ENCODE data around the gene COMMD10.
"Not testable (repeated sequence)": the region's sequence is repeated elsewhere in the genome, so short reads cannot be mapped to it uniquely, and the experiment has no call there.

The COMMD10 gene

GRCh38 chr5:116084871-116085715 lies at the start of gene COMMD10:
Gene COMMD10, plus strand, starts transcription at chr5:116085025.
- DNase-seq, result peak; percentile 46

- DNase-seq, result no peak
Observed at GRCh38 chr5:116035123-116035522, 49.7 kb upstream of the COMMD10 start.

DNA sequence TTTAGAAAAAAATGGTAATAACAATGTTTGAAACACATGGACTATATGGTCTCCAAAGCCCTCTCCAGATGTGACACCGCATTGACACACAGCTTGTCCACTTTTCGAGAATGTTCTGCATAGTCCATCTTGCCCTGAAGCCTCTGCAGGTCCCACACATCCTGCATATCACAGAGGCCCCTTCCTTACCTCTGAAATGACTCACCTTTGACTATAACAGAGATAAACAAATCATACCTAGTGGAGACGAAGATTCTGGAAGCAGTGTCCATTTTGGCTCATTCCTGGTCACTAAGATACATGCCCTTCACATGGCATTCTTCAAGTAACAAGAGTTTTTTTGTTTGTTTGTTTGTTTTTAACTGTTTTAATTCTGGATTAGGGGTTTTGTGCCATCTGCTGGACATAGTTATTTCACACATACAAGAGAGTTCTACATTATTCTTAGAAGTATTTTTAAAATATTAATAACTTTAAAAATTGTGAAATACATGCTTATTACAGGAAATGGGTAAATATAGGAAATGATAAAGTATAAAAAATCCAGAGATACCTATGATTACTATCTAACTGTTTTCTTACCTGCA lies 47.5 kb upstream of the COMMD10 start:
- DNase-seq, result no peak

- no peak for DNase-seq
Observed at GRCh38 chr5:116038817-116039216, 46.0 kb upstream of the COMMD10 start.

- no peak for DNase-seq
Observed at GRCh38 chr5:116042375-116042774, 42.5 kb upstream of the COMMD10 start.

DNA sequence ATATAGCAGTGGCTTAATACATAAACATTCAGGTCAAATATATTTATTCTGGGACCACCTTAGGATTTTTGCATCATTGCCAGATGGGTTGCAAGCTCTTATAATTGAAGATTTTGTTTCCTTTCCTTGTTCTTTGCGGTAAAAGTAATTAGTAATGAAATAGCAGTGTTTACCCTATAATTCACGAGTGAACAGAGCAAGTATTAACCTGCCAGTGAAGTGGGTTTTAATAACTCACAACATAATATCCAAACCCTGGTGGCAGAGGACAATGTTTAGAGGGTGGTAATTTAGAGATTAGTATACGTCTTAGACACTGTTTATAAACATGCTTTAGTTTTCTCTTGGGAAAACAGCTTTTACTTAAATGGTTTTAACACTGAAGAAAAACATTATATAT lies 40.8 kb upstream of the COMMD10 start:
- DNase-seq, result no peak

DNA sequence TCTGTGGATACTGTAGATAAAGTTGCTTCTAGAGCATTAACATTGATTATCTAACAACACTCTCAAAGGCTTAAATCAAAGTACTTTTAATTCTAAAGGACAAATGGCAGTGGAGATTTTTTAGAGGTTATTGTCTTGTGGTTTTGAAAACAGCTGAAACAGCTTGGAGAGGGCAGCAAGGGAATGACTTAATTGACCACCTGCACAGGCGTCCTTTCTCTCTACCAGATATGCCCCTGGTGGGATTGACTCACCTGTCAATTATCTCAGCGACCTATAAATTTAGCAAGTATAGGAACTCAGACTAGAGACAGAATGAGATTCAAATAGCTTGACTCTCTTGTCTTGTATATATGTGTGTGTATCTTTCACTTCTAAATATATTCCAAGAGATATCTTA lies 39.0 kb upstream of the COMMD10 start:
- no peak for DNase-seq

DNA sequence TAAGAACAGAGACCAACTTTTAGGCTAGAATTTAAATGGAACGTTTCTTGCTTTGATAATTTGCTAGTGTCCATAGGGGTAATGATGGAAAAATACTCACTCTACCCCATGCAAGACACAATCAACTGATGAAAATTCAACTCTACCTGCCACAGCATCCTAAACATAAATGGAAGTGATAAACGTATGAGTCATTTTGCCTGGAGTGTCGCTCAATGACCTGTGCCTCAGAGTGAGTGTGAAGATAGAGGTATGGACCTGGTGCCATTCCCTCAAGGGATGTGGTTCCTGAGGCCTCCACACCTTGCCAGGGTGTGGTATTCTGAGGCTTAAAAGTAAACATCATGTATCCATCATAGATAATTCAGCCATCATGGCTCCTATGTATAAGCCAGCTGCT lies 38.6 kb upstream of the COMMD10 start:
- DNase-seq, result no peak

GRCh38 chr5:116046823-116047222 lies 38.0 kb upstream of the COMMD10 start:
- no peak for DNase-seq

DNA sequence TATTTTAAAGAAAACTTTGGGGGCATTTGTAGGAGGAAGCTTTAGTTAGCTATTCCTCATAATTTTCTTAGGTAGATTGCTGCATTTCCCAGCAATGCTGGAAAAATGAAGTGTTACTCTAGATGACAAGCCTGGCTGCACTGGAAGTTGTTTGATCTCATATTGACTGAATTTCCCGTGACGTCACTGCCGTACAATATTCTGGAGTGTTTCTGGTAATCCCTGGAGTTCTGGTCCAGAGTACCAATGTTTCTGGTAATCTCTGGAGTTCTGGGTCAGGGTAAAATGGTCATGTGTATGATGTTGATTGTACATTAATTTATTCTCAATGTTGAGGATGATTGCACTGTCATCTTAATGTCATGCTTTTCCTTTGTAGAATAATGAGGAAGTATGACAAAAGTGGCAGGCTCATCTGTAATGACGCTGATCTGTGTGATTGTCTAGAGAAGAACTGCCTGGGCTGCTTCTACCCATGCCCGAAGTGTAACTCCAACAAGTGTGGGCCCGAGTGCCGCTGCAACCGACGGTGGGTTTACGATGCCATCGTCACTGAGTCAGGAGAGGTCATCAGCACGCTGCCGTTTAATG lies 26.4 kb upstream of the COMMD10 start:
- DNase-seq, result no peak

GRCh38 chr5:116062352-116062751 lies 22.5 kb upstream of the COMMD10 start:
- DNase-seq, result no peak

- no peak for DNase-seq
Observed at GRCh38 chr5:116063950-116064349, 20.9 kb upstream of the COMMD10 start.

DNA sequence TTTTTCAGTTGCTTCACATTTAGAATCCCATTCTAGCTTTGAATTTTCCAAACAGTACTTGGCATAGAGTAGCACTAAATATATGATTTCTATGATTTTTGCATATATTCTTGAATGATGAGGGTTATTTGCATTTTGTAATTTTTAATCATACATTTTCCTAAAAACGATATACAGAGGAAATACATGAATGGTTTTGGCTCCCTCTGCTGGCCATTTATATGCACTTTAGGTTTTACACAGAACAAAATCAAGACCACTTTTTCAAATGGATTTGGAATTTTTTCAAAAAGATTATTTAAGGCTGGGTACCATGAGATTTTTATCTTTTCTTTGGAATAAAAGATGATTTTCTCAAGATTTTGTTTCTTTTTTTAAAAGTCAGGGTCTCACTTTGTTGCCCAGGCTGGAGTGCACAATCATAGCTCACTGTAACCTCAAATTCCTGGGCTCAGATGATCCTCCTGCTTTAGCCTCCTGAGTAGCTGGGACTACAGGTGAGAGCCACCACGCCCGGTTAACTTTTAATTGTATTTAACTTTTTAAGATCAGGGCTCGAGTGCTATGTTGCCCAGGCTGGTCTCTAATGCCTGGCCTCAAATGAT lies 16.7 kb upstream of the COMMD10 start:
- no peak for DNase-seq

DNA sequence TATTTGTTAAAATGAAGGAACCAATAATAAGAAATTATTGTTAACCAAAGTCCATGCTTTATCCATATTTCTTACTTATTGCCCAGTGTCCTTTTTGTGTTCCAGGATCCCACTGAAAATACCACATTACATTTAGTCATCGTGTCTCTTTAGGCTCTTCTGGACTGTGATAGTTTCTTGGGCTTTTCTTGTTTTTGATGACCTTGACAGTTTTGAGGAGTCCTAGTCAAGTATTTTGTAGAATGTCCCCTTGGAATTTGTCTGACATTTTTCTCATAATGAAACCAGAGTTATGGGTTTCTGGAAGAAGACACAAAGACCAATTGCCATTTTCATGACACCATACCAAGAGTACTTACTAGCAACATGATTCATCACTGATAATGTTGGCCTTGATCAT lies 13.6 kb upstream of the COMMD10 start:
- DNase-seq, result no peak

DNA sequence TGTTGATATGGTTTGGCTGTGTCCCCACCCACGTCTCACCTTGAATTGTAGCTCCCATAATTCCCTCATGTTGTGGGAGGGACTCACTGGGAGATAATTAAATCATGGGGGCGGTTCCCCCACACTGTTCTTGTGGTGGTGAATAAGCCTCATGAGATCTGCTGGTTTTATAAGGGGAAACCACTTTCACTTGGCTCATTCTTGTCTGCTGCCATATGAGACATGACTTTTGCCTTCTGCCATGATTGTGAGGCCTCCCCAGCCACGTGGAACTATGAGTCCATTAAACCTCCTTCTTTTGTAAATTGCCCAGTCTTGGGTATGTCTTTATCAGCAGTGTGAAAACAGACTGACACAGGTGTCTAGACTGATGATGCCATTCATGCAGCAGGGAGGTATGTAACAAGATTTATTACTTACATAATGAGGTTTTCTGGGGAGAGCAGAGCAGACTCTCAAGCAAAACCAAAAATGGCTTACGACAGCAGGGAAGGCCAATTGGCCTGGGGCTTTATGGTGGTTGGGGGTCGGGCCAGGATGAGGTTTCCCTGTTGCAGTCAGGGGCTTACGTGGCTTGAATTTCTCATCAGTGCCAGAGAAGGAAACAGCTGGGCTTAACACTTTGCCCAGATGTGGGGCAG lies 9.5 kb upstream of the COMMD10 start:
- DNase-seq, result no peak

DNA sequence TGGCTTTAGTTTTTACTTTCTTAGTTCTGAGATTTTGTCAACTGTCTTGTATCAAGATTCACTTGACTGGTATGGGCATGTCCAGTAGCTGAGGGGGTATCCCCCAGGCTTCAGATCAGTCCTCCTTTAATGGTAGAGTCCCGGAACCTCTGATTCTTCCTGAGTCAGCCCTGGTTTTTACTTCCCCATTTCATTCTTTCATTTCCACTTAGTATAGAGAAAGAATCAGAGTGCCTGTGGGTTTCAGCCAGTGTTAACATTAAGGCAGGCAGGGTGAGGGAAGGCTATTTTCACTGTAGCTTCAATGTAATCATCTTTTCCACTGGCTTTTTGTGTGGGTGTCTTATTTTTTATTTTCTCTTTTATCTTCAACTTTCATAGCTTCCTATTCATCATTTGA lies 8.3 kb upstream of the COMMD10 start:
- no peak for DNase-seq

DNA sequence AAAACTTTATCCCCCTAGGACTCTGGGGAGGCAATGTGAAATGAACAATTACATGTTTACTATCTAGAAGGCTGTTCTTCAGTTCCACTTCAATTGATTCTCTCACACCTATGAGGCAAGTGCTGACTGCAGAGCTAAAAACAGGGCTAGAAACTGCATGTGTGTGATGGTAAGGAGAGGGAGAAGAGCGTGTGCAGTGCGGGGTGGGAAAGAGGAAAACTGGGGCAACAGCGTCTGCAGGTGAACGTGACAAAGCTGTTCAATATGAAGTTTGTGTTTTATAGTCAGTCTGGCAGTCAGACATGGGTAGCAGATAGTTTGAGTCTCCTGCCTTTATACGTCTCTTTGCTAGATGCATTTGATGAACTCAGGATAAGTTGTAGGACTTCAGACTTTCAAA lies 6.6 kb upstream of the COMMD10 start:
- DNase-seq, result no peak

GRCh38 chr5:116084287-116084691 lies 536 bp upstream of the COMMD10 start:
- DNase-seq, result peak; percentile 23

DNA sequence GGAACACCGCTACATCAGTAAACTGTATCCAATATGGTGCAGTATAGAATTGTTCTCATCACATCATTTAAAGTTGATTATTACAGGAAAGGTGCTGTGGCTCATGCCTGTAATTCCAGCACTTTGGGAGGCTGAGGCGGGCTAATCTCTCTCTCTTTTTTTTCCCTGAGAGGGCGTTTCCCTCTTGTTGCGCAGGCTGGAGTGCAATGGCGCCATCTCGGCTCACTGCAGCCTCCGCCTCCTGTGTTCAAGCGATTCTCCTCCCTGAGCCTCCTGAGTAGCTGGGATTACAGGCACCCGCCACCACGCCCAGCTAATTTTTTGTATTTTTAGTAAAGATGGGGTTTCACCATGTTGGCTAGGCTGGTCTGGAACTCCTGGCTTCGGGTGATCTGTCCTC lies 1.5 kb downstream of the COMMD10 start:
- not testable (repeated sequence) for DNase-seq

DNA sequence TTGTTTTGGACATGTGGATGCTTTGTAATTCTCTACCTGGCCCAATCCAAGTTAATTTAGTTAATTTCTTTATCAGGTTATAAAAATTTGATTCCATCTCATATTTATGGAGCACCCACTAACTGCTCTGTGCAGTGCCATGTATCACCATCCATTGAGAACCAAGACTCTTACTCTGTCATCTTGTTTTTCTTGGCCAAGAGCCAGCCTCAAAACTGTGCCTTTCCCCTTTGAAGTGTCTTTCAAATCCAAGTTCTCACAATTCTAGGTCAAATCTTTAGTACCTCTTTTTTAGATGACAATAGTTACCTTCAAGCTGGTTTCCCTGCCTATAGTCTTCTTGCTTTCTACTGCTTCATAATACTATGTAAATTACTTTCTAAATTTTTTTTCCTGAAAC lies 3.2 kb downstream of the COMMD10 start:
- DNase-seq, result no peak

DNA sequence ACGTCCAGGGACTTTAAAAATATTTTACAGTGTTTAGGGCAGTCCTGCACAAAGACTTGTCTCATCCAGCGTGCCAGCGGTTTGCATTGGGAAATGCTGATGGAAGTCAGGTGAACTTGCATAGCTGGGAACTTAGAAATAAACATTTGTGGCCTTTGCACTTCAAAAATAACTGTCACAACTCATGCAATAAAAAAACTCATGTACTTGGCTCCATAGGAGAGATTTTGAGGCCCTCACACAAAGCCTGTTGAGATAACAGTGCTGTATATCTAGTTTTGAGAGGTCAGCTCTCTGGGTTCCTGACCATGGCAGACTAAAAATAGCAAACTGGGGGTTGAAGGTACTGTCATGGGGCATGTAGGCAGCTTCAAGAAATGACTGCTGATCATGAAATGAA lies 5.5 kb downstream of the COMMD10 start:
- no peak for DNase-seq

- no peak for DNase-seq
Observed at GRCh38 chr5:116091416-116091815, 6.6 kb downstream of the COMMD10 start.

DNA sequence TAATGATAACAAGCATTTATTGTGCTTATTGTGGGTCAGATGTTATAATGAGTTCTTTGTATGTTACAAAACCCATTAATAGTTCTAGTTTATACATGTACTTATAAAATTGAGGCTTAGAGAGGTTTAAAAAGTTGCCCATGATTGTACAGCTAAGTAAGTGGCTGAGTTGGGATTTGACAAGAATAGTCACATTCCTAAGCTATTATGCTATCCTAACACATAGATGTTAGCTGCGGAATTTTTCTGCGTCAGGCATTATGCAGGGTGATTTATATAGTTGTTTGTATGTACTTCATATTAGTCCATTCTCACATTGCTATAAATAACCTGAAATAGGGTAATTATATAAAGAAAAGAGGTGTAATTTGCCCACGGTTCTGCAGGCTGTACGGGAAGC lies 12.5 kb downstream of the COMMD10 start:
- no peak for DNase-seq

Measured in 8988T (cell line).